SK-N-MC (cell line): ENCODE measurements around the gene SLC9A4.

Experiments used
- EZH2 ChIP-seq: fragments of 200-600 bp; sonication (generic); IDR thresholded peaks from one replicate; pipeline ENCODE4 v1.6.1; 2017; ENCODE audit warnings: antibody characterized with exemption
- FOXP2 ChIP-seq: optimal IDR thresholded peaks from 2 replicates; pipeline ENCODE3; 2011; ENCODE audit warnings: mild to moderate bottlenecking, moderate library complexity; ENCODE audit not compliant: insufficient read depth; ENCODE audit errors: extremely low read length, control extremely low read depth
- POLR2AphosphoS5 ChIP-seq: IDR thresholded peaks from 2 replicates; pipeline ENCODE4 v1.6.1; 2012; ENCODE audit warnings: mild to moderate bottlenecking, low read depth, low read length, borderline replicate concordance

DNA sequence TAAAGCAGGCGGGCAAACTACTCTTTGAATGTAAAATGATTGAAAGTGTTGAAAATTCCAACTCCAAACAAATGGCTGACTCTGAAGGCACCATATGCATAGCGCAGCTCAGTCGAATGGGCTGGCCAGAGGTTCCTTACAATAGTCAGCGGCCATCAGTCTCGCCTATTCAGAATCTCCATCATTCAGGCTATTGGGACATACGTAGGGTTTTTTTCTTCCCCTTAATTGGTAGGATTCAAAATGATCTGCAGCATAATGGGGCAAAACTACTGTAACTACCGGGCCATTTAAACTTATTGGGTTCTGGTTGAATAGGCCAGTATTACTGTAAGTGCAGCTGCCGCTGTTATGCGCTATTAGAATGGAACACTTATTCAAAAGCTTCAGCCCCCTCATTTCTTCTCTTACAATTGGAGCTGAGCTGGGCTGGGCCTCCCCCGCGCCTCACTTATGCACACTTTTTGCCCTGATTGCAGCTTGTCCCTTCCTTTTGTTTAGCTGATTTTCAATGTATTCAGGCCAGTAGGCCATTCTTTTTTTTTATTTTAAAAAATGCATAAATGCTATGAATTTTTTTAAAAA is 40.4 kb downstream of the SLC9A4 start:
- no peak for TF ChIP-seq EZH2
- no peak for TF ChIP-seq FOXP2
- no peak for TF ChIP-seq POLR2AphosphoS5
